ENCODE results near the gene CPE.
A peak's percentile ranks its signal among the peaks of the same experiment; 100 is the strongest.
"Not testable (repeated sequence)": the region's sequence is repeated elsewhere in the genome, so short reads cannot be mapped to it uniquely, and the experiment has no call there.

CPE gene

GRCh38 chr4:165489786-165490185 is 111.0 kb downstream of the CPE start:
- Histone ChIP-seq H4K20me1 (ENCODE audit: insufficient read depth, low read length, poor library complexity, severe bottlenecking) (no peaks in the 10 kb centered on the region), H3K36me3 (ENCODE audit: insufficient read depth, low read length) (no peaks in the 10 kb centered on the region), H3K9ac (ENCODE audit: low read depth, low read length, poor library complexity, severe bottlenecking) (no peak overlapping the region), H3K4me1 (ENCODE audit: insufficient read depth, low read length, poor library complexity, severe bottlenecking) (no peaks in the 10 kb centered on the region), H3K27me3 (ENCODE audit: insufficient read depth, low read length, poor library complexity, severe bottlenecking) (no peaks in the 10 kb centered on the region), H3K4me2 (ENCODE audit: low read depth, low read length, poor library complexity, severe bottlenecking) (no peak overlapping the region), H3K9me3 (ENCODE audit: insufficient read depth, low read depth, low read length) (no peaks in the 10 kb centered on the region), H3K4me3 (ENCODE audit: low read length, poor library complexity, severe bottlenecking) (no peak overlapping the region), H3K9me2 (replicated peaks; ENCODE audit: low read depth, low read length) (no peaks in the 10 kb centered on the region), H3K79me2 (ENCODE audit: insufficient read depth, low read length) (no peaks in the 10 kb centered on the region), H3F3A (ENCODE audit: low read depth) (no peaks in the 10 kb centered on the region), H2AFZ (ENCODE audit: low read length) (no peak overlapping the region)
- no peak for TF ChIP-seq EZH2phosphoT487 (IDR thresholded peaks at IDR 0.05; ENCODE audit: borderline replicate concordance)
- no peak for TF ChIP-seq CTCF (conservative IDR thresholded peaks at IDR 0.05; ENCODE audit: low read length)

GRCh38 chr4:165492583-165492982 is 113.8 kb downstream of the CPE start:
- not testable (repeated sequence) for H3K9ac ChIP-seq (ENCODE audit: low read depth, low read length, poor library complexity, severe bottlenecking); H3K4me3 ChIP-seq (ENCODE audit: low read length, poor library complexity, severe bottlenecking); H3K36me3 ChIP-seq (ENCODE audit: insufficient read depth, low read length); H2AFZ ChIP-seq (ENCODE audit: low read length); H3K9me2 ChIP-seq (replicated peaks; ENCODE audit: low read depth, low read length); H3K27me3 ChIP-seq (ENCODE audit: insufficient read depth, low read length, poor library complexity, severe bottlenecking); H4K20me1 ChIP-seq (ENCODE audit: insufficient read depth, low read length, poor library complexity, severe bottlenecking); H3K9me3 ChIP-seq (ENCODE audit: insufficient read depth, low read depth, low read length); H3F3A ChIP-seq (ENCODE audit: low read depth); H3K4me1 ChIP-seq (ENCODE audit: insufficient read depth, low read length, poor library complexity, severe bottlenecking); H3K4me2 ChIP-seq (ENCODE audit: low read depth, low read length, poor library complexity, severe bottlenecking); H3K79me2 ChIP-seq (ENCODE audit: insufficient read depth, low read length)

GRCh38 chr4:165493359-165493758 is 114.6 kb downstream of the CPE start:
- Histone ChIP-seq H2AFZ (ENCODE audit: low read length) (peak overlapping the region; percentile 68; the same call in 1 of the 2 replicates), H3K9ac (ENCODE audit: low read depth, low read length, poor library complexity, severe bottlenecking) (no peak overlapping the region), H3K27me3 (ENCODE audit: insufficient read depth, low read length, poor library complexity, severe bottlenecking) (no peaks in the 10 kb centered on the region), H3K4me3 (ENCODE audit: low read length, poor library complexity, severe bottlenecking) (peak overlapping the region; percentile 42), H3K79me2 (ENCODE audit: insufficient read depth, low read length) (no peaks in the 10 kb centered on the region), H3K4me1 (ENCODE audit: insufficient read depth, low read length, poor library complexity, severe bottlenecking) (no peaks in the 10 kb centered on the region), H3K4me2 (ENCODE audit: low read depth, low read length, poor library complexity, severe bottlenecking) (peak overlapping the region; percentile 53), H3K36me3 (ENCODE audit: insufficient read depth, low read length) (no peaks in the 10 kb centered on the region), H4K20me1 (ENCODE audit: insufficient read depth, low read length, poor library complexity, severe bottlenecking) (no peaks in the 10 kb centered on the region), H3K9me2 (replicated peaks; ENCODE audit: low read depth, low read length) (no peaks in the 10 kb centered on the region), H3F3A (ENCODE audit: low read depth) (no peaks in the 10 kb centered on the region), H3K9me3 (ENCODE audit: insufficient read depth, low read depth, low read length) (no peaks in the 10 kb centered on the region)
- TF ChIP-seq CTCF (conservative IDR thresholded peaks at IDR 0.05; ENCODE audit: low read length) (peak; percentile 95), EZH2phosphoT487 (IDR thresholded peaks at IDR 0.05; ENCODE audit: borderline replicate concordance) (no peak)

All from Loucy (cell line).